GM21447 (cell line): ENCODE measurements around the gene TNFRSF14.

Experiments
- ATAC-seq: cut with Tn5 transposase; IDR thresholded peaks from one replicate; pipeline ENCODE4 v1.9.1; 2021; ENCODE audit not compliant: unreplicated experiment

The TNFRSF14 gene

GRCh38 chr1:2597441-2598328, 41.5 kb downstream of the TNFRSF14 start:
- no peak for ATAC-seq

GRCh38 chr1:2598329-2598931, 42.3 kb downstream of the TNFRSF14 start:
- ATAC-seq, result no peak

GRCh38 chr1:2601721-2602303, 45.6 kb downstream of the TNFRSF14 start:
- ATAC-seq, result no peak

- no peak for ATAC-seq
Observed at GRCh38 chr1:2602311-2602835, 46.2 kb downstream of the TNFRSF14 start.

- ATAC-seq, result no peak
Observed at GRCh38 chr1:2602866-2603520, 46.8 kb downstream of the TNFRSF14 start.

GRCh38 chr1:2603521-2604155, 47.5 kb downstream of the TNFRSF14 start:
- no peak for ATAC-seq

- ATAC-seq, result no peak
Observed at GRCh38 chr1:2604156-2604843, 48.1 kb downstream of the TNFRSF14 start.

- no peak for ATAC-seq
Observed at GRCh38 chr1:2604844-2605508, 48.8 kb downstream of the TNFRSF14 start.

GRCh38 chr1:2605509-2606395, 49.6 kb downstream of the TNFRSF14 start:
- no peak for ATAC-seq

- ATAC-seq, result no peak
Observed at GRCh38 chr1:2606396-2606880, 50.3 kb downstream of the TNFRSF14 start.

- ATAC-seq, result no peak
Observed at GRCh38 chr1:2606881-2607621, 50.9 kb downstream of the TNFRSF14 start.

GRCh38 chr1:2607641-2608091, 51.5 kb downstream of the TNFRSF14 start:
- no peak for ATAC-seq

GRCh38 chr1:2609319-2610035, 53.3 kb downstream of the TNFRSF14 start:
- ATAC-seq, result no peak

GRCh38 chr1:2610036-2610959, 54.1 kb downstream of the TNFRSF14 start:
- ATAC-seq, result no peak

- ATAC-seq, result no peak
Observed at GRCh38 chr1:2611031-2611501, 54.9 kb downstream of the TNFRSF14 start.
